ENCODE results near the gene SMYD3.

Gene SMYD3

GRCh38 chr1:245991266-245991665 lies 515.8 kb downstream of the SMYD3 start:
- intact Hi-C loops (cut with micrococcal nuclease) = no loop called here
- H3K4me3 Mint-ChIP-seq = no peak overlapping the region
- no peaks in the 10 kb centered on the region for H3K4me1 Mint-ChIP-seq (ENCODE audit: low read depth)
- H3K36me3 Mint-ChIP-seq (ENCODE audit: low read depth) = no peaks in the 10 kb centered on the region
- H3K27me3 Mint-ChIP-seq = no peaks in the 10 kb centered on the region
- no peak overlapping the region for H3K27ac Mint-ChIP-seq
- H3K9me3 Mint-ChIP-seq = no peaks in the 10 kb centered on the region

GRCh38 chr1:245990315-245991022 lies 516.6 kb downstream of the SMYD3 start:
- intact Hi-C loops (cut with micrococcal nuclease) = no loop called here
- Mint-ChIP-seq H3K4me3 (no peak overlapping the region), H3K4me1 (ENCODE audit: low read depth) (no peaks in the 10 kb centered on the region), H3K36me3 (ENCODE audit: low read depth) (no peaks in the 10 kb centered on the region), H3K27me3 (no peaks in the 10 kb centered on the region), H3K27ac (no peak overlapping the region), H3K9me3 (no peaks in the 10 kb centered on the region)

- H3K4me3 Mint-ChIP-seq = no peak overlapping the region
- intact Hi-C loops (cut with micrococcal nuclease) = no loop called here
- H3K4me1 Mint-ChIP-seq (ENCODE audit: low read depth) = no peaks in the 10 kb centered on the region
- H3K36me3 Mint-ChIP-seq (ENCODE audit: low read depth) = no peaks in the 10 kb centered on the region
- H3K27ac Mint-ChIP-seq = no peak overlapping the region
- no peaks in the 10 kb centered on the region for H3K27me3 Mint-ChIP-seq
- no peaks in the 10 kb centered on the region for H3K9me3 Mint-ChIP-seq
Measured at GRCh38 chr1:245988393-245989078, 518.5 kb downstream of the SMYD3 start.

- no peaks in the 10 kb centered on the region for H3K36me3 Mint-ChIP-seq (ENCODE audit: low read depth)
- no peak overlapping the region for H3K4me3 Mint-ChIP-seq
- intact Hi-C loops (cut with micrococcal nuclease) = no loop called here
- no peak overlapping the region for H3K27ac Mint-ChIP-seq
- no peaks in the 10 kb centered on the region for H3K4me1 Mint-ChIP-seq (ENCODE audit: low read depth)
- no peaks in the 10 kb centered on the region for H3K27me3 Mint-ChIP-seq
- no peaks in the 10 kb centered on the region for H3K9me3 Mint-ChIP-seq
Measured at GRCh38 chr1:245987997-245988392, 519.1 kb downstream of the SMYD3 start.

- no peak overlapping the region for H3K27ac Mint-ChIP-seq
- H3K4me1 Mint-ChIP-seq (ENCODE audit: low read depth) = no peaks in the 10 kb centered on the region
- no peaks in the 10 kb centered on the region for H3K9me3 Mint-ChIP-seq
- no peak overlapping the region for H3K4me3 Mint-ChIP-seq
- H3K36me3 Mint-ChIP-seq (ENCODE audit: low read depth) = no peaks in the 10 kb centered on the region
- no peaks in the 10 kb centered on the region for H3K27me3 Mint-ChIP-seq
- intact Hi-C loops (cut with micrococcal nuclease) = no loop called here
Measured at GRCh38 chr1:245987577-245987976, 519.5 kb downstream of the SMYD3 start.

GRCh38 chr1:245987219-245987545 lies 519.9 kb downstream of the SMYD3 start:
- Mint-ChIP-seq H3K36me3 (ENCODE audit: low read depth) (no peaks in the 10 kb centered on the region), H3K4me3 (no peak overlapping the region), H3K9me3 (no peaks in the 10 kb centered on the region), H3K27me3 (no peaks in the 10 kb centered on the region), H3K27ac (no peak overlapping the region), H3K4me1 (ENCODE audit: low read depth) (no peaks in the 10 kb centered on the region)
- intact Hi-C loops (cut with micrococcal nuclease) = no loop called here

GRCh38 chr1:245986404-245987218 lies 520.5 kb downstream of the SMYD3 start:
- Mint-ChIP-seq H3K4me3 (no peak overlapping the region), H3K27me3 (no peaks in the 10 kb centered on the region), H3K36me3 (ENCODE audit: low read depth) (no peaks in the 10 kb centered on the region), H3K27ac (no peak overlapping the region), H3K4me1 (ENCODE audit: low read depth) (no peaks in the 10 kb centered on the region), H3K9me3 (no peaks in the 10 kb centered on the region)
- intact Hi-C loops (cut with micrococcal nuclease) = no loop called here

- Mint-ChIP-seq H3K9me3 (no peaks in the 10 kb centered on the region), H3K27ac (no peak overlapping the region), H3K4me1 (ENCODE audit: low read depth) (no peaks in the 10 kb centered on the region), H3K4me3 (no peak overlapping the region), H3K36me3 (ENCODE audit: low read depth) (no peaks in the 10 kb centered on the region), H3K27me3 (no peaks in the 10 kb centered on the region)
- intact Hi-C loops (cut with micrococcal nuclease) = no loop called here
Measured at GRCh38 chr1:245984390-245985155, 522.5 kb downstream of the SMYD3 start.

- Mint-ChIP-seq H3K36me3 (ENCODE audit: low read depth) (no peaks in the 10 kb centered on the region), H3K4me1 (ENCODE audit: low read depth) (no peaks in the 10 kb centered on the region), H3K27ac (no peak overlapping the region), H3K9me3 (no peaks in the 10 kb centered on the region), H3K4me3 (no peak overlapping the region), H3K27me3 (no peaks in the 10 kb centered on the region)
- intact Hi-C loops (cut with micrococcal nuclease) = no loop called here
Measured at GRCh38 chr1:245983294-245983967, 523.6 kb downstream of the SMYD3 start.

GRCh38 chr1:245979589-245979988 lies 527.5 kb downstream of the SMYD3 start:
- no peak overlapping the region for H3K27ac Mint-ChIP-seq
- H3K4me3 Mint-ChIP-seq = no peak overlapping the region
- H3K36me3 Mint-ChIP-seq (ENCODE audit: low read depth) = no peaks in the 10 kb centered on the region
- H3K27me3 Mint-ChIP-seq = no peaks in the 10 kb centered on the region
- no peaks in the 10 kb centered on the region for H3K9me3 Mint-ChIP-seq
- H3K4me1 Mint-ChIP-seq (ENCODE audit: low read depth) = no peaks in the 10 kb centered on the region
- intact Hi-C loops (cut with micrococcal nuclease) = no loop called here

- no peaks in the 10 kb centered on the region for H3K4me1 Mint-ChIP-seq (ENCODE audit: low read depth)
- no peaks in the 10 kb centered on the region for H3K36me3 Mint-ChIP-seq (ENCODE audit: low read depth)
- H3K27ac Mint-ChIP-seq = no peak overlapping the region
- no peaks in the 10 kb centered on the region for H3K9me3 Mint-ChIP-seq
- intact Hi-C loops (cut with micrococcal nuclease) = no loop called here
- H3K27me3 Mint-ChIP-seq = no peaks in the 10 kb centered on the region
- H3K4me3 Mint-ChIP-seq = no peak overlapping the region
Measured at GRCh38 chr1:245978915-245979314, 528.2 kb downstream of the SMYD3 start.

- H3K4me3 Mint-ChIP-seq = no peak overlapping the region
- no peaks in the 10 kb centered on the region for H3K36me3 Mint-ChIP-seq (ENCODE audit: low read depth)
- H3K4me1 Mint-ChIP-seq (ENCODE audit: low read depth) = no peaks in the 10 kb centered on the region
- H3K27ac Mint-ChIP-seq = no peak overlapping the region
- intact Hi-C loops (cut with micrococcal nuclease) = no loop called here
- H3K27me3 Mint-ChIP-seq = no peaks in the 10 kb centered on the region
- no peaks in the 10 kb centered on the region for H3K9me3 Mint-ChIP-seq
Measured at GRCh38 chr1:245972476-245972875, 534.6 kb downstream of the SMYD3 start.

GRCh38 chr1:245971711-245972085 lies 535.4 kb downstream of the SMYD3 start:
- Mint-ChIP-seq H3K4me3 (no peak overlapping the region), H3K9me3 (no peaks in the 10 kb centered on the region), H3K36me3 (ENCODE audit: low read depth) (no peaks in the 10 kb centered on the region), H3K27ac (no peak overlapping the region), H3K27me3 (no peaks in the 10 kb centered on the region), H3K4me1 (ENCODE audit: low read depth) (no peaks in the 10 kb centered on the region)
- intact Hi-C loops (cut with micrococcal nuclease) = no loop called here

Data from dendritic cell treated with granulocyte-macrophage colony-stimulating factor and Interleukin-4, amounts not matched to agents 40 ng/mL and 50 ng/mL, for 4 days (primary cell).